Prostate gland (tissue), 2 donors: ENCODE results near the gene CSDE1.

Experiments
- CTCF ChIP-seq, 4 experiments: fragments of 200-600 bp in 2 of 4; fragments of 450-650 bp in 2 of 4; sonication (generic) in 2 of 4; IDR thresholded peaks; 1 replicate in 3 of 4; 2 replicates in 1 of 4; pipeline ENCODE4 v1.5.1; 2016 to 2019; ENCODE audit warnings: antibody characterized with exemption in 4 of 4, mild to moderate bottlenecking in 2 of 4, moderate library complexity in 2 of 4
- POLR2A ChIP-seq: fragments of 450-650 bp; IDR thresholded peaks from one replicate; pipeline ENCODE4 v1.6.1; 2016; ENCODE audit warnings: antibody characterized with exemption, mild to moderate bottlenecking
- POLR2AphosphoS5 ChIP-seq: sonication (generic); formaldehyde crosslinking; IDR thresholded peaks from one replicate; pipeline ENCODE4 v1.6.1; 2017; ENCODE audit warnings: antibody characterized with exemption

DNA sequence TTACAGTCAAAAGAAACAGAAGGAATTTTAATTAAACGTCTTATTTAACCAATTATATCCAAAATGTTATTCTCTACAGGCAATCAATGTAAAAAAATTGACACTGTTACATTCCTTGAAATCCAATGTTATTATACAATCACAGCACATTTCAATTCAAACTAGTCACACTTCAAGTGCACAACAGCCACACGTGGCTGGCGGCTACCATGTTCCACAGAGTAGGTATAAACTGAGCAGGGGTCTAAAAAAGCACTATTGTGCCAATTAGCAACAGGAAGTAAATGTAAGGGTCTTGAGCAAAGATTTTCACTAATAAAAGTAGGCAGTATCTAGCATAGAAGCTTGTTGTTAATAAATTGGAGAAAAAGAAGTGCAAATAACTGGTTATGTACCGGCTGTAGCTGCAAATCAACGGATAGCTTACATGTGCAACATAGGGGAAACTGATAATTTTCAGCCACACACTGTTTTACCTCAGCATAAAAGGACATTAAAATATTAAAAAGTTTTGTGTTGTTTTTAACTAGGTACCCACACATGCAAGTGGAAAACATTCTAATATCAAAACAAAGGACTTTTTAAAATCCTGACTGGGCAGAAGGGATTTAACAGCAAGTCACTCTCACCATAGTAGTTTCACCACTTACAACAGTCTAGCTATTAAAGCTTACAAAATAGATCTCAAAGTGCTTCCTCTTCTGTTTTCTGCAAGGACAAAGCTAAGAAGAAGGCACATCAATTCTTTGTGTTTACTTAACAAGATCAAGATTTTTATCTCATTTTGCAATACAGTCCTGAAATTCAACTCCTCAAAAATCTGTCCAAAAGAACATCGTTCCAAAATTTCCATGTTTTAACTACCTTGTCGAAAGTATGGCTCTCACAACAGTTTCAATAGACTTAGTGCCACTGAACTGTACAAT lies 2.5 kb downstream of the CSDE1 start:
- no peak for TF ChIP-seq CTCF (IDR thresholded peaks at IDR 0.05)
- no peak for TF ChIP-seq POLR2A
- TF ChIP-seq POLR2AphosphoS5, result no peak
